CD4-positive, alpha-beta T cell treated with Interferon gamma for 1 hour (primary cell): ENCODE data around the gene ELAVL3.
A peak's percentile ranks its signal among the peaks of the same experiment; 100 is the strongest.
"Not testable (repeated sequence)": the region's sequence is repeated elsewhere in the genome, so short reads cannot be mapped to it uniquely, and the experiment has no call there.

Experiments
- DNase-seq: peaks from one replicate; pipeline ENCODE4 v3.0.0-alpha.2; 2020

The ELAVL3 gene

GRCh38 chr19:11486661-11487503, 6.0 kb upstream of the ELAVL3 start:
- DNase-seq, result no peak

DNA sequence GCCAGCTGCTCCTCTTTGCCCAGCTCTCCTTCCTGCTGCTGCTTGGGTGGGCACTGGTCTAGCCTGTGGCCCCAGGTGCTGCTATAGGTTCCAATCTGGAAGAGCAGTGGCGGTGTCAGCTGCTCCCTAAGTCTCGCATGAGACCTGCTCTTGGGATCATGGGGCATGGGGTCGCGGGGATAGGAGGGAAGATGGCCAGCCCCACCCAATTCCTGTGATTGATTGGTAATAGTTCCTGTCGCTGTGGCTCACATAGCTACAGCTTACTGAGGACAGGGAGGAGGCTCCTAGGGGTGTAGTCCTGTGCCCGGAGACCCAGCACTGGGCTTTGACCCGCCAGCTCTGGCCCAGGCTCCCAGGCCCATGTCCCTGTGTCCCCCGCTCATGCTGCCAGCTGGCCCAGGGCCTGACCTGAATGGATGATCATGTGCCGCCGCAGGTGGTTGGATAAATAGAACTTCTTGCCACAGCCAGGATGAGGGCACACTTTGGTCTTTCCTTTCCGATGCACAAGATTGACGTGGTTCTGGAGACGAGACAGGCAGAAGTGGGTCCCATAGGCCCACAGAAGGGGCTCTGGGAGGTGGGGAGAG, 4.5 kb upstream of the ELAVL3 start:
- no peak for DNase-seq

DNA sequence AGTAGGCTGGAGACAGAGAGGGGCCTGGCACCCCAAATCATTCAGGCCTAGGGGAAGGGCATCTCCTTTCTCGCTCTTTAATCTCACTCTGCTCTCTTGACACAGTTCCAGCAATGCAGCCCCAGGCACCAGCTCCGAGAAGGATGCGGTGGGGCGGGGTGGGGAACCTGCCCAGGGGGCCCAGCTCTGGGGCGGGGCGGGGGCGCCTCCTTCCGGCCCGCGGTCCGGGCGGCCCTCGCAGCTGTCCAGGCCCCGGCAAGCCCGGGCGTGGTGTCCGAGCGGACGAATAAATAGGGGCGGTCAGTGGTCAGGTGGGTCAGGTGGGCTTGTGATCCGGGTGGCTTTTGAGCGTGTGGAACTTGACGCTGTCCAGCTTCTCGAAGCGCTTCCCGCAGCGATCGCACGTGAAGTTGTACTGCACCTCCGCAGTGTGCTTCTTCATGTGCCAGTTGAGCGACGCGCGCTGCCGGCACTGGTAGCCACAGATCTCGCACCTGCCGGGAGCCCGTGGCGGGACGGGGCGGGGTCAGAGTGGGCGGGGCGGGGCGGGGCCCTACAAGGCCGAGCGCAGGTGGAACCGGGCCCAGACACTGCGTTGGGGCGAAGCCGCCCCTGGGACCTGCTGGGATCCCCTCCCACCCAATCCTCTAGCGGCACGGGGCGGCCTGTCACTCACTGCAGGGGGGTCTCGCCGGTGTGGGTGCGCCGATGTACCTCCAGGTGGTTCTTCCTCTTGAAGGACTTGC, 2.7 kb upstream of the ELAVL3 start:
- DNase-seq, result no peak

- peak; percentile 84 for DNase-seq
Measured at GRCh38 chr19:11482384-11483050, 1.7 kb upstream of the ELAVL3 start.

DNA sequence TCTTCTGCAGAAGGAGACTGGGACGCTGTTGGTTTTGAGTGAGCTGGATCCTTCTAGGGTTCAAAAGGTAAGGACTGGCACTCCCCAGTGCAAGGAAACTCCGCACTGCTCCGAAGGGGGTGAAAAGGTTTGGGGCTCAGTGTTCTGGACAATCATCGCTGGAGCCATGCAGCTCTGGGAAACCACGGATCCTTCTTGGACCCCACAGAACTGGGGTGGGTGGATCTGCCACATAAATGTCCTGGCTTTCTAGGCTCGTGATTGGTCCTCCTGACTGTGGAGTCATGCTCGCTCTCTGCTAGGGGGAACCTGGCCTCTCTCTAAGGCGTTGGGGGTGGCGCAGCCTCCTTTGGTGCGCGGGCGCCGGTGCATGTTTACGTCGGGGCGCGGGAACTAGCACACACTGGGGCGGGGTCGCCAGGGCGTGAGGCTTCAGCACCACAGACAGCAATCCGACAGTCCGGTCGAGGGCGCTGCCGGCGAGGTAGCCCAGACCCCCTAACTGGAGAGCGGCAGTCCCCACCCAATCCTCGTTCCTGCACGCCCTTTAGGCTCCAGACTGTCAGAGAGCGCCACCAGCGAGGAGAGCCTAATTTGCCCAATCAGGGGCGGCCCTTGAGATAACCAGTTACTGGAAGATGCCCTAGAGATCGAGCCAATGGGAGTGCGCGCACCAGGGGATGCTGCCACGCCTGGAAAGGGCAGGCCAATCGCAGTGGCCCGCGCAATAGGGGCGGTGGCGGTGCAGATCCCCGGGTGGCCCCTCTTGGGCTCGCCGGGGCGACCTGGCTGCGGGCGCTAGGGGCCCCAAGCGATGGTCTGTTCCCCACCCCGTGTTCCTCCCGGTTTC, 913 bp upstream of the ELAVL3 start:
- peak; percentile 67 for DNase-seq

GRCh38 chr19:11479898-11480714, 740 bp downstream of the ELAVL3 start:
- DNase-seq, result no peak

DNA sequence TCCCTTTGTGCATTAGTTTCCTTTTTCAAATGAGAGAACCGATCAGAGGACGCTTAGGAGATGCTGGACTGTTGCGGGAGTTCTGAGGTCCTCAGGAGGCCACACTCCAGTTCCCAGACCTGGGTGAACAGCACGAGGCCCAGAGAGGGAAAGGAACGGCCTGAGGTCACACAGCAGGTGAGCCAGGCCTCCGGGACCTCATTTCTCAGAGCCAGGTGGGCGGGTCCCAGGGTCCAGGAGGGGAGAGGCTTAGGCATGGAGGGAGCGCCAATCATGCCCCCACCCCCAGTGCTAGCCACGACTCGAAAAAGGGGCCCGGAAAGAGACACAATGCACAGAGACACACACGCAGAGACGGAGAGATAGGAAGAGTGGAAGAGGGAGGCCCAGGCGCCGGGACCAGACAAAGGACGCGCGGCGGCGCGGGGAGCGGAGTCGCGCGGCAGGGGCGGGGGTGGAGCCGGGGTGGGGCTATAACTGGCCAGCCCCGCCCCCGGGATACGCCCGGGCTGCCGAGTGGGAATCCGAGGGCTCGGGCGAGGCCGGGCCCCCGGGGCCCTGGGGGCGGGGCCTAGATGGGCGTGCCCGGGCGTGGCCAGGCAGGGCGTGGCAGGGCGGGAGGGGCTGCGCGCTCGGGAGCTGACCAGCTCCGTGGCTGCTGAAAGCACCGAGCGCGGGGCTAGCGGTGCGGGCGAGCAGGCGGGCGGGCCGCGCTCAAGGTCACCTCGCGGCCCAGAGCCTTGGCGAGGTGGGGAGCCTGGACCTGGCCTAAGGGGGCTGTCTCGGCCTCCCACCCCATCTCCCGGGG, 1.6 kb downstream of the ELAVL3 start:
- no peak for DNase-seq

- DNase-seq, result no peak
Measured at GRCh38 chr19:11478167-11479089, 2.4 kb downstream of the ELAVL3 start.

DNA sequence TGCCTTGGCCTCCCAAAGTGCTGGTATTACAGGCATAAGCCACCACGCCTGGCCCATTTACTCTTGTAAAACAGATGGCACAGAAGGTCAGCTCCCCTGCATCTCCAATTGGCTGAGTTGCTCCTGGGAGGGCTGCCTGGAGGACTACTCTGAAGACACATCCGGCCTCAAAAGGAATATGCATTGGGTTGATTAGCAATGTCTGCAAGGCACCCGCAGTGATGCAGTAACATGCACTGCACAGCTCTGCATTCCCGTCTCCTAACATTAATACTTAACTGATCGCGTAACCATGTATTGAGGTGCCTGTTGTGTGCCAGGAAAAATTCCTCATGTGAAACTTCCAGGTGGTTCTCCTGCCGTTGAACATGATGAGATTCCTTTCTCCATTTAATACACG, 5.0 kb downstream of the ELAVL3 start:
- no peak for DNase-seq

DNA sequence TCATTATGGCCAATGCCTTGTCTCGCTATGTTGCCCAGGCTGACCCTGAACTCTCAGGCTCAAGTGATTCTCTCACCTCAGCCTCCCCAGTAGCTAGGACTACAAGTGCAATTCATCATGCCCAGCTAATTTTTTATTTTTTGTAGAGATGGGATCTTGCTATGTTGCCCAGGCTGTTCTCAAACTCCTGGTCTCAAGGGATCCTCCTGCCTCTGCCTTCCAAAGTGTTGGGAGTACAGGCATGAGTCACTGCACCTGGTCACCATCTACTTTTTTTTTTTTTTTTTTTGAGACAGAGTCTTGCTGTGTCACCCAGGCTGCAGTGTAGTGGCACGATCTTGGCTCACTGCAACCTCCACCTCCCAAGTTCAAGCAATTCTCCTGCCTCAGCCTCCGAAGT, 5.5 kb downstream of the ELAVL3 start:
- not testable (repeated sequence) for DNase-seq

DNA sequence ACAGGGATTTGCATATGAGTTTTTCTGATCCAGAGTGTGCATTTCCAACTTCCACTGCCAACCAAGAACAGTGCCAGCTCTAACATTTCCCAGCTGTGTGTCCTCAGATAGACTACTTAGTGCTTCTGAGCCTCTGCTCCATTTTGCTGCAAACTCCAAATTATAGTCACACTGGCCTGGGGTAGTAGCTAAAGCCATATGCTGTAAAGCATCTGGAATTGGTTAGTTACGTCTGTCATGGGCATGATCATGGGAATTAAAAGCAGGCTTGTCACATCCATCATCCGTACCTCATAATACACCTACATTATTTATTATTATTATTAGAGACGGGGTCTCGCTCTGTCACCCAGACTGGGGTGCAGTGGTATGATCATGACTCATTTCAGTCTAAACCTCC, 7.1 kb downstream of the ELAVL3 start:
- DNase-seq, result no peak

DNA sequence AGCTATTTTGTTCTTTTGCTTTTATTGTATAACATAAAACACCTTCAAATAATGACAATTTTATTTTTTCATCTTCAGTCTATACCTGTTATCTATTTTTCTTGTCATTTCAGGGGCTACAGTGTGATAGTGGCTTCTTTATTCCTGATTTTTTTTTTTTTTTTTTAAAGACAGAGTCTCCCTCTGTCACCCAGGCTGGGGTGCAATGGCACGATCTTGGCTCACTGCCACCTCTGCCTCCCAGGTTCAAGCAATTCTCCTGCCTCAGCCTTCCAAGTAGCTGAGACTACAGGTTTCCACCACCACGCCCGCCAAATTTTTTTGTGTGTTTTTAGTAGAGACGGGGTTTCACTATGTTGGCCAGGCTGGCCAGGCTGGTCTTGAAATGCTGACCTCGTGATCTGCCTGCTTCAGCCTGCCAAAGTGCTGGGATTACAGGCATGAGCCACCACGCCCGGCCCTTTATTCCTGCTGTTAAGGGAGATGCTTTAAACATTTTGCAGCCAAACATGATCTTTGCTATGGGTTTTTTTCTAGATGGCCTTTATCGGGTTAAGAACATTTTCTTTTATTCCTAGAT, 12.5 kb downstream of the ELAVL3 start:
- DNase-seq, result not testable (repeated sequence)

DNA sequence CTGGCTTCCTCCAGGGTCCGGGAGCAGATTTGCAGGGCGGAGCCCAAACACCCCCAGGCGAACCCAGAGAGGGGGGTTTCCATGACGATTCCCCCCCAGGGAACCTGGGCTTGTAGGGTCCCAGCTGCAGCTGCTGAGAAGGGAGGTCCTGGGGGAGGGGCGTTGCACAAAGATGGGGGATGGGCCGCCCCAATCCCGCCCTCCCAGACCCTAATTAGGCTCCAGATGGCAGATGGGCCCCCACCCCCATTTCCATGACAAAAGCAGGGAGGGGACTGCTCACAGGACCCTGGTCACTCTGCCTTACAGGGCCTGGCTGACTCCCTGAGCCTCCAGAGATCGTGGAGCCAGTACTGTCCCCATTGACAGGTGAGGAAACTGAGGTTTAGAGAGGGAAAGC, 15.2 kb downstream of the ELAVL3 start:
- no peak for DNase-seq

DNA sequence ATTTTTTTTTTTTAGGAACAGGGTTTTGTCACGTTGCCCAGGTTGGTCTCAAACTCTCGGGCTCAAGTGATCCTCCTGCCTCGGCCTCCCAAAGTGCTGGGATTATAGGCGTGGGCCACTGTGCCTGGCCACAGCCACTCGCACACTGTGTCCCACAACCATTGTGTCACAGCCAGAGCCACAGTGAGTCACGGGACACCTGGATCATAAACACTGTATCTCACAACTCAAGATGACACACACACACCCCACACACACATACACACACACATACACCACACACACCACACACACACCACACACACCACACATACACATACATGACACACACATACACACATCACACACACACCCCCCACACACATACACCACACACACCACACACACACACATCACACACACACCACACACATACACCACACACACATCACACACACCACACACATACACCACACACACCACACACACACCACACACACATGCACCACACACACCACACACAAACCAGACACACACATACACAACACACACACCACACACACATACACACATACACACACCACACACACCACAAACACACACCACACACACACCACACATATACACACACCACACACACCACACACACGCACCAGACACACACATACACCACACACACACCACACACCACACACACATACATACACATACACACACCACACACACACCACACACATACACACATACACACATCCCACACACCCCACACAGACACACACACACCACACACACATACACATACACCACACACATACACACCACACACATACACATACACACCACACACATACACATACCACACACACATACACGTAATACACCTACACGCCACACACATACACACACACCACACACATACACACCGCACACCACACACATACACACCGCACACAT, 16.2 kb downstream of the ELAVL3 start:
- no peak for DNase-seq

DNA sequence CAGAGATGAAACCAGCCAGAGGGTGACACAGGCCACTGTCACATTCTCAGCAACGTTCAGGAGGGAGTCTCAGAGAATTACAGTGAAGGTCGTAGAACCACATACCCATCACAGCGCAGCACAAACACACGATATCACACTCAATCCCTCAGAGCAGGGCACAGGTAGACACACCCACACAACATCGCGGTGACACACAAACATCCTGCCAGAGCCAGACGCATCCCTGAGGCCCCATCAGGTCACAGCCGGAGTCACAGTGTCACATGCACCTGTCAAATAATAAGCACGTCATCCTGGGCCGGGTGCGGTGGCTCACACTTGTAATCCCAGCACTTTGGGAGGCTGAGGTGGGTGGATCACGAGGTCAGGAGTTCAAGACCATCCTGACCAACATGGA, 17.5 kb downstream of the ELAVL3 start:
- DNase-seq, result no peak

- DNase-seq, result no peak
Measured at GRCh38 chr19:11461453-11461852, 19.4 kb downstream of the ELAVL3 start.

GRCh38 chr19:11460207-11460606, 20.6 kb downstream of the ELAVL3 start:
- no peak for DNase-seq

- not testable (repeated sequence) for DNase-seq
Measured at GRCh38 chr19:11458912-11459311, 21.9 kb downstream of the ELAVL3 start.
